ENCODE data around the gene NRCAM.

The NRCAM gene

GRCh38 chr7:108137993-108138392 is 318.2 kb downstream of the NRCAM start:
- in situ Hi-C loops (cut with HindIII; ENCODE audit: low sequenced_read_pairs) = loop anchor here (5.0 kb wide), 1 partner anchor 61 kb away; no protein-coding TSS in a partner anchor

GRCh38 chr7:108137040-108137439 is 319.2 kb downstream of the NRCAM start:
- in situ Hi-C loops (cut with HindIII; ENCODE audit: low sequenced_read_pairs) = loop anchor here (5.0 kb wide), 1 partner anchor 60 kb away; no protein-coding TSS in a partner anchor

- in situ Hi-C loops (cut with HindIII; ENCODE audit: low sequenced_read_pairs) = loop anchor here (5.0 kb wide), 1 partner anchor 59 kb away; no protein-coding TSS in a partner anchor
Measured at GRCh38 chr7:108136191-108136688, 320.0 kb downstream of the NRCAM start.

- in situ Hi-C loops (cut with HindIII; ENCODE audit: low sequenced_read_pairs) = loop anchor here (5.0 kb wide), 1 partner anchor 58 kb away; no protein-coding TSS in a partner anchor
Measured at GRCh38 chr7:108135446-108136190, 320.6 kb downstream of the NRCAM start.

GRCh38 chr7:108134486-108134885 is 321.8 kb downstream of the NRCAM start:
- in situ Hi-C loops (cut with HindIII; ENCODE audit: low sequenced_read_pairs) = no loop called here

- in situ Hi-C loops (cut with HindIII; ENCODE audit: low sequenced_read_pairs) = no loop called here
Measured at GRCh38 chr7:108132551-108133265, 323.5 kb downstream of the NRCAM start.

GRCh38 chr7:108130261-108130660 is 326.0 kb downstream of the NRCAM start, which contains the start of gene LAMB4:
LAMB4 (minus strand) TSS chr7:108130361; CDS start chr7:108123164, 7,197 bp downstream.
- in situ Hi-C loops (cut with HindIII; ENCODE audit: low sequenced_read_pairs) = no loop called here

GRCh38 chr7:108129018-108129965 is 326.9 kb downstream of the NRCAM start:
- in situ Hi-C loops (cut with HindIII; ENCODE audit: low sequenced_read_pairs) = no loop called here

GRCh38 chr7:108128514-108128913 is 327.7 kb downstream of the NRCAM start:
- in situ Hi-C loops (cut with HindIII; ENCODE audit: low sequenced_read_pairs) = no loop called here

GRCh38 chr7:108127461-108127860 is 328.8 kb downstream of the NRCAM start:
- in situ Hi-C loops (cut with HindIII; ENCODE audit: low sequenced_read_pairs) = no loop called here

- in situ Hi-C loops (cut with HindIII; ENCODE audit: low sequenced_read_pairs) = no loop called here
Measured at GRCh38 chr7:108124820-108125219, 331.4 kb downstream of the NRCAM start.

- in situ Hi-C loops (cut with HindIII; ENCODE audit: low sequenced_read_pairs) = no loop called here
Measured at GRCh38 chr7:108122181-108122580, 334.1 kb downstream of the NRCAM start.

GRCh38 chr7:108120933-108121332 is 335.3 kb downstream of the NRCAM start:
- in situ Hi-C loops (cut with HindIII; ENCODE audit: low sequenced_read_pairs) = no loop called here

- in situ Hi-C loops (cut with HindIII; ENCODE audit: low sequenced_read_pairs) = no loop called here
Measured at GRCh38 chr7:108120196-108120595, 336.0 kb downstream of the NRCAM start.

GRCh38 chr7:108118959-108119358 is 337.3 kb downstream of the NRCAM start:
- in situ Hi-C loops (cut with HindIII; ENCODE audit: low sequenced_read_pairs) = no loop called here

GRCh38 chr7:108114117-108114841 is 342.0 kb downstream of the NRCAM start:
- in situ Hi-C loops (cut with HindIII; ENCODE audit: low sequenced_read_pairs) = no loop called here

GRCh38 chr7:108112683-108113082 is 343.6 kb downstream of the NRCAM start:
- in situ Hi-C loops (cut with HindIII; ENCODE audit: low sequenced_read_pairs) = no loop called here

- in situ Hi-C loops (cut with HindIII; ENCODE audit: low sequenced_read_pairs) = no loop called here
Measured at GRCh38 chr7:108109221-108109908, 346.9 kb downstream of the NRCAM start.

- in situ Hi-C loops (cut with HindIII; ENCODE audit: low sequenced_read_pairs) = no loop called here
Measured at GRCh38 chr7:108108131-108108530, 348.1 kb downstream of the NRCAM start.
